GM12875 (cell line): ENCODE data around the gene ADA.

ENCODE experiments used
- H3K4me3 ChIP-seq: one replicate; pipeline ENCODE4 v1.5.1; 2011; ENCODE audit warnings: low read depth, low read length, control low read depth
- TF ChIP-seq, protein P1 (sequence below): IDR thresholded peaks from 2 replicates; pipeline ENCODE4 v1.5.1; 2011; ENCODE audit warnings: low read depth, mild to moderate bottlenecking, control low read depth, inconsistent platforms, low read length, moderate library complexity, borderline replicate concordance; ENCODE audit not compliant: insufficient read depth

ADA gene

DNA sequence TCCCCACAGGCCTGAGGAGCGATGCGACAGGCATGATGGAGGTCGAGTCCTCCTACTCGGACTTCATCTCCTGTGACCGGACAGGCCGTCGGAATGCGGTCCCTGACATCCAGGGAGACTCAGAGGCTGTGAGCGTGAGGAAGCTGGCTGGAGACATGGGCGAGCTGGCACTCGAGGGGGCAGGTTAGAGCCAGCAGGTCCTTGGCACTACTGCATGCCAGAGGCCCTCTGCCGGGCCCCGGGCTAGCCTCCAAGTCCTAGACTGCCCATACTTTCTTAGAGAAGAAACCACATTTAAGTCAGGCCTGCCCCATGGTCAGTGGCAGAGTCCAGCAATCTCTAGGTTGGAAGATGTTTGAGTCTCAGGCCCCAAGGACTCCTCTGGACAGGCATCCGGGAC is 37.0 kb downstream of the ADA start:
- TF ChIP-seq, protein P1, sequence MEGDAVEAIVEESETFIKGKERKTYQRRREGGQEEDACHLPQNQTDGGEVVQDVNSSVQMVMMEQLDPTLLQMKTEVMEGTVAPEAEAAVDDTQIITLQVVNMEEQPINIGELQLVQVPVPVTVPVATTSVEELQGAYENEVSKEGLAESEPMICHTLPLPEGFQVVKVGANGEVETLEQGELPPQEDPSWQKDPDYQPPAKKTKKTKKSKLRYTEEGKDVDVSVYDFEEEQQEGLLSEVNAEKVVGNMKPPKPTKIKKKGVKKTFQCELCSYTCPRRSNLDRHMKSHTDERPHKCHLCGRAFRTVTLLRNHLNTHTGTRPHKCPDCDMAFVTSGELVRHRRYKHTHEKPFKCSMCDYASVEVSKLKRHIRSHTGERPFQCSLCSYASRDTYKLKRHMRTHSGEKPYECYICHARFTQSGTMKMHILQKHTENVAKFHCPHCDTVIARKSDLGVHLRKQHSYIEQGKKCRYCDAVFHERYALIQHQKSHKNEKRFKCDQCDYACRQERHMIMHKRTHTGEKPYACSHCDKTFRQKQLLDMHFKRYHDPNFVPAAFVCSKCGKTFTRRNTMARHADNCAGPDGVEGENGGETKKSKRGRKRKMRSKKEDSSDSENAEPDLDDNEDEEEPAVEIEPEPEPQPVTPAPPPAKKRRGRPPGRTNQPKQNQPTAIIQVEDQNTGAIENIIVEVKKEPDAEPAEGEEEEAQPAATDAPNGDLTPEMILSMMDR, result no peak

DNA sequence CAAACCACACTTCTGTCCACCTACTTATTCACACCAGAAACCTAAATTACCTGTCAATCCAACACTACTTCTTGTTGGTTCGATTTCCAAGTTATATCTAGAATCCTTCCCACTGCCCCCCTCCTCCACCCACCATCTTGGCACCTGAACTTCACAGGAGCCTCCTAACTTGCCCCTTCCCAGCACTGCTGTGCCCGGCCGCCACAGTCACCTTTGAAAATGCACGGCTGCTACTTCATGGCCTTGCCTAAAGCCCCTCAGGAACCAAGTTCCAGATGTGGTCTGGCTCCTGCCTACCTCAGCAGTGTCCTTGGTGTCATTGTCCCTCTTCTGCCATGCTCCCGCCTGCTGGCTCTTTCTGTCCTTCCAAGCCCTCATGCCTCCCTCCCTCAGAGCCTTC is 37.9 kb downstream of the ADA start:
- TF ChIP-seq, protein P1, result no peak
- H3K4me3 ChIP-seq, result no peak overlapping the region

More for the DNA sequence above, 37.0 kb downstream of the ADA start:
- H3K4me3 ChIP-seq, result no peak overlapping the region

DNA sequence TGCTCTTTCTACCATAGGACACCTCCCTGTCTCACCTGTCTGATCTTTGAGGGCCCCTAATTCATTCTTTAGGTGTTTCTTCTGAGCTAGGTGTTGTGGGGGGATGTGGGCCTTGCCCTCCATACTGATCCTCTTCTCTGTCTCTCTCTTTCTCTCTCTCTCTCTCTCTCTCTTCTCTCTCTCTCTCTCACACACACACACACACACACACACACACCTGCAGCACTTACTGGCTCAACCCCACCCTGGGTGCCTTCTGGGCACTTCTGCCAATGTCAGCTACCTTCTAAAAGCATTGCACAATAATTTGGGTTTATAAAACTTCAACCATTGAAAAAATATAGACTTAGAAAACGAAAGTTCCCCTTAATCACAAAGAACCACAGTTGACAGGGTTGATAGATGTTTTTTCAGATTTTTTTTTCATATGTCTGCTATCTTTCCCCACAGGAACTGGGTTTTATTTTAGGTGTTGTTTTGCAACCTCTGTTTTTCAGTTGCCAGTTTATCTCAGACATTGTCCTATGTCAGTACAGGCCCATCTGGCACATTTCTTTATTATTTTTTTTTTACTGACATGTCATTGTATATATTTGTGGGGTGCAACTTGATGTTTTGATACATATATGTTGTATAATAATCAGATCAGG is 41.1 kb downstream of the ADA start:
- TF ChIP-seq, protein P1, result no peak
- H3K4me3 ChIP-seq, result no peak overlapping the region

DNA sequence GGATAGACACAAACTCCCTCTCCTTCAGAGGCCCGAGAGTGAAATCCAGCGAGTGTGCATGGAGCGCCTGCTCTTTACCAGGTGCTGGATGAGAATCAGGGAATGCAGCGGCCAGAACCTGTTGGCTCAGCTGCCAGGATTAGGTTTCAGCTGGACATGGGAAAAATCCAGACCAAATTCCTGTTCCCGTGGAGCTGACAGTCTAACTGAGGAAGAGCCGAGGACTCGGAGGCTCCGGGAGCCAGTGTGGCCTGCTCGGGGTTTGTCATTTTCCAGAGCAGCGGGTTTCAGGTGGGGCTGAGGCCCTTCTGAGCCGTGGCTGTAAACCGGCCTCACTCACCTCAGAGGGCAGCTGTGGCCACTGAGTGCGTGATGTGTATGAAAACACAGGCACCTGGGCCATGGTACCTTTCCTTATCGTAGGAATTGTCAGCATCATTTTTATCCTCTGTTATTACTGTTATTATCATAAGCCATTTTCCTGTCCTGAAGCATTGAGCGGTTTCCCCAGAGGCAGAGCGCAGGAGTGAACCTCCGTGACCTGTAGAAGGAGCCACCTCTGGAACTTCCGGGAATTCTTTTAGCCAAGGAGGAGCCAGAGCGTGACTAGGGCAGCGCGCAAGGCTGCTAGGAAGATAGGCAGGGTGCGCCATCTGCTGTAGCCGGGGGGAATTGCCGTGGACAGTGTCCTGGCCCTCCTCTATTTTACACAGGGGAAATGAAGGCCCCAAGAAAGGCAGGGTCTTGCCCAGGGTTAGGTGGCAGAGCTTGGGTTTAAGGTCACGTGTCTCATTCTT is 41.8 kb downstream of the ADA start:
- H3K4me3 ChIP-seq, result no peak overlapping the region
- TF ChIP-seq, protein P1, result peak; percentile 96

- TF ChIP-seq, protein P1, result no peak
- no peak overlapping the region for H3K4me3 ChIP-seq
These were observed 42.4 kb downstream of the ADA start for GRCh38 chr20:44609006-44609515.

DNA sequence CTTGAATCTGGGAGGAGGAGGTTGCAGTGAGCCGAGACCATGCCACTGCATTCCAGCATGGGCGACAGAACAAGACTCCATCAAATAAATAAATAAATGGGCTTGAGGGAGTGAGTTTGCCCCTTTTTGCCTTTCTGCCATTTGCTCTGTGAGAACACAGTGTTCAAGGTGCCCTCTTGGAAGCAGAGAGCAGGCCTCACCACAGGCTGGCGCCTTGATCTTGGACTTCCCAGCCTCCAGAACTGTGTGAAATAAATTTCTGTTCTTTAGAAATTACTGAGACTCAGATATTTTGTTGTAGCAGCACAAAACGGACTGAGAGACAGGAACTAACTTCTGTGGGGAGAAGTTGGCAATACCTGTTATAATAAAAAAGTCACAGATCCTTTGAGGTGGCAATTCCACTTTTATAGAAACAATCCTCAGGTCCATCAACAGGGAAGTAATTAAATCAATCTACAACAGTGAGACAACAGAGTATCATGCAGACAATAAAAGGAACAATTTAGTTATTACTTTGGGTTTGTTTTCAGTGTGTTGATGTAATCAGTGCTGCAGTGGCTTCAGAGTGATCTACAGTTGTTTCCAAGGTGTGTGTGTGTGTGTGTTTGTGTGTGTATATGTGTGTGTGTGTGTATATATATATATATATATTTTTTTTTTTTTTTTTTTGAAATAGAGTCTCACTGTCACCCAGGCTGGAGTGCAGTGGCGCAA is 44.6 kb downstream of the ADA start:
- TF ChIP-seq, protein P1, result no peak
- H3K4me3 ChIP-seq, result no peak overlapping the region
